ENCODE data around the gene HRAS. TPM values are rescaled to one million over a fixed set of nuclear protein-coding genes. Genes with fewer than 3 reads are reported as not detected.

Gene HRAS
- total RNA-seq, 4 donors from 2014 or later, result 17.1 to 50.0 (median 37.6) TPM

DNA sequence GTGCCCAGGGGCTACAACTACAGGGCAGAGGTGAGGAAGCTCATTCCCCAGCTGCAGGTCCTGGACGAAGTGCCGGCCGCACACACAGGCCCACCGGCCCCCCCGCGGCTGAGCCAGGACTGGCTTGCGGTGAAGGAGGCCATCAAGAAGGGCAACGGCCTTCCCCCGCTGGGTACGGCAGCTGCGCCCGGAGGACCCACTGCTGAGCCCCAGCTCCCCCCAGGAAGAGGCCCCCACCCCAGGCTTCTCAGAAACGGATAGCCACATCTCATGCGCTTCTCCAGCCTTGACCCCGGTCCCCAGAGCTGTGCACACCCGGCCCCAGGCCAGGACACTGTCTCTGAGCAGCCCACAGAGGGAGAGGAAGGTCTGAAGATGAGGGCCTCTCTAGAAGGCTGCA lies 15.8 kb upstream of the HRAS start:
- Histone ChIP-seq H3K4me1 (peaks cover 8 to 9% of the 10 kb centered on the region in 2 donors), H3K9me3 (no peaks in the 10 kb centered on the region), H3K27me3 (peaks cover 31 to 34% (median 31%) of the 10 kb centered on the region in 3 donors), H3K36me3 (no peaks in the 10 kb centered on the region), H3K27ac (no peak overlapping the region), H3K4me3 (no peak overlapping the region)
- TF ChIP-seq, protein P1, sequence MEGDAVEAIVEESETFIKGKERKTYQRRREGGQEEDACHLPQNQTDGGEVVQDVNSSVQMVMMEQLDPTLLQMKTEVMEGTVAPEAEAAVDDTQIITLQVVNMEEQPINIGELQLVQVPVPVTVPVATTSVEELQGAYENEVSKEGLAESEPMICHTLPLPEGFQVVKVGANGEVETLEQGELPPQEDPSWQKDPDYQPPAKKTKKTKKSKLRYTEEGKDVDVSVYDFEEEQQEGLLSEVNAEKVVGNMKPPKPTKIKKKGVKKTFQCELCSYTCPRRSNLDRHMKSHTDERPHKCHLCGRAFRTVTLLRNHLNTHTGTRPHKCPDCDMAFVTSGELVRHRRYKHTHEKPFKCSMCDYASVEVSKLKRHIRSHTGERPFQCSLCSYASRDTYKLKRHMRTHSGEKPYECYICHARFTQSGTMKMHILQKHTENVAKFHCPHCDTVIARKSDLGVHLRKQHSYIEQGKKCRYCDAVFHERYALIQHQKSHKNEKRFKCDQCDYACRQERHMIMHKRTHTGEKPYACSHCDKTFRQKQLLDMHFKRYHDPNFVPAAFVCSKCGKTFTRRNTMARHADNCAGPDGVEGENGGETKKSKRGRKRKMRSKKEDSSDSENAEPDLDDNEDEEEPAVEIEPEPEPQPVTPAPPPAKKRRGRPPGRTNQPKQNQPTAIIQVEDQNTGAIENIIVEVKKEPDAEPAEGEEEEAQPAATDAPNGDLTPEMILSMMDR (IDR thresholded peaks at IDR 0.05 in 4 of 5, conservative IDR thresholded peaks at IDR 0.05 in 1 of 5), result no peak
- no peak for TF ChIP-seq POLR2A (IDR thresholded peaks at IDR 0.05)
- intact Hi-C loops (cut with DNase I; ENCODE audit: low total_unique reads) (no loop called here), in situ Hi-C loops (cut with MboI; ENCODE audit: low sequenced_read_pairs in 4 of 4) (loop anchor here (25.0 kb wide), 2 partner anchors 161 to 186 kb away; partner anchors contain the start of genes EPS8L2 (in 3 of the 4) and TALDO1 (in 1 of the 4))
- DNase-seq, result no peak
- ATAC-seq, result no peak

DNA sequence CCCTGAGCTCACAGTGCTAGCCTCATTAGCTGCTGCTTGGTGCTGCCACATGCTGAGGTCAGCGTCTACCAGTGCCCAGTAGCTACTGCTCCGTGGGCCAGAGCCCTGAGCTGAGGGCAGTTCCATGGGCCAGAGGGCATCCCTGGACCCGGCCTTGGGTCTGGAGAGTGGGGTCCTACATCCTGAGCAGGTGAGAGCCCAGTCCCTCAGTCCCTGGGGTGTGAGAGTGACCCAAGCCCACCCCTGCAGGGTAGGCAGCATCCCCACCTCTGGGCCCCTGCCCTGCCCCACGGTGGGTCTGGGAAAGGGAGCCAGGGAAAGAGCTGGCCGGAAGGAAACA lies 15.3 kb upstream of the HRAS start:
- Histone ChIP-seq H3K36me3 (no peaks in the 10 kb centered on the region), H3K4me3 (no peak overlapping the region), H3K4me1 (peaks cover 8 to 9% of the 10 kb centered on the region in 2 donors), H3K27me3 (peaks cover 27 to 32% (median 29%) of the 10 kb centered on the region in 3 donors), H3K27ac (no peak overlapping the region), H3K9me3 (no peaks in the 10 kb centered on the region)
- DNase-seq (no peak), ATAC-seq (no peak)
- intact Hi-C loops (cut with DNase I; ENCODE audit: low total_unique reads), result no loop called here
- in situ Hi-C loops (cut with MboI; ENCODE audit: low sequenced_read_pairs in 4 of 4), result loop anchor here (25.0 kb wide), 2 partner anchors 162 to 187 kb away; partner anchors contain the start of genes EPS8L2 (in 3 of the 4) and TALDO1 (in 1 of the 4)
- TF ChIP-seq, protein P1 (IDR thresholded peaks at IDR 0.05 in 4 of 5, conservative IDR thresholded peaks at IDR 0.05 in 1 of 5), result no peak
- TF ChIP-seq POLR2A (IDR thresholded peaks at IDR 0.05), result no peak

DNA sequence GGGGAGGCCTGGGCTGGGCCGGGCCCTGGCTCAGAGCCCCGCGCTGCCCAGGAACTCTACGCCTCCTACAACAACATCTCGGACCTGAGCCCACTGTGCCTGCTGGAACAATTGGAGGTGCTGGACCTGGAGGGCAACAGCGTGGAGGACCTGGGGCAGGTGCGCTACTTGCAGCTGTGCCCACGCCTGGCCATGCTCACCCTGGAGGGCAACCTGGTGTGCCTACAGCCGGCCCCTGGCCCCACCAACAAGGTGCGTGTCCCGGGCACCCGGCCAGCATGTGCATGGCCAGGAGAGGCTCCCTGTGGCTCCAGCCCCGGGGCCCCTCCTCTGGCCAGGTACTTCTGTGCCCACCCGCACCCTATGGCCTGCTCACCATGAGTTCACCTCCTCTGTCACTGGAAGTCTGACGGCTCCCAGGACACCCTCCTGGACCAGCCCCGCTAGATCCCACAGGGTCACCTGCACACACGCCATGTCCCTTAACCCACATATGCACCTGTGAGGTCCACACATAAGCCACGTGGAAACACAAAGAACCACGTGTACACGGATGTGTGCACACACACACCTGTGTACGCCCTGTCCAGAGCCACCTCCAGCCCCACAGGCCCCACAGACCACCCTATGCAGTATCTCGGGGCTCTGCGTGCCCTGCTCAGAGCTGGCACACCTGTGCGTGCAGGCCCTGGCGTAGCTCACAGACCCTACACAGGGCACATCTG lies 14.8 kb upstream of the HRAS start:
- Histone ChIP-seq H3K9me3 (no peaks in the 10 kb centered on the region), H3K4me1 (peaks cover 6% of the 10 kb centered on the region in 2 donors), H3K27me3 (peaks cover 21 to 26% (median 24%) of the 10 kb centered on the region in 3 donors), H3K4me3 (no peak overlapping the region), H3K27ac (no peak overlapping the region), H3K36me3 (no peaks in the 10 kb centered on the region)
- intact Hi-C loops (cut with DNase I; ENCODE audit: low total_unique reads), result no loop called here
- ATAC-seq, result no peak
- no peak for DNase-seq
- TF ChIP-seq, protein P1 (IDR thresholded peaks at IDR 0.05 in 4 of 5, conservative IDR thresholded peaks at IDR 0.05 in 1 of 5), result no peak
- TF ChIP-seq POLR2A (IDR thresholded peaks at IDR 0.05), result no peak
- in situ Hi-C loops (cut with MboI; ENCODE audit: low sequenced_read_pairs in 4 of 4), result loop anchor here (25.0 kb wide), 2 partner anchors 162 to 187 kb away; partner anchors contain the start of genes EPS8L2 (in 3 of the 4) and TALDO1 (in 1 of the 4)

DNA sequence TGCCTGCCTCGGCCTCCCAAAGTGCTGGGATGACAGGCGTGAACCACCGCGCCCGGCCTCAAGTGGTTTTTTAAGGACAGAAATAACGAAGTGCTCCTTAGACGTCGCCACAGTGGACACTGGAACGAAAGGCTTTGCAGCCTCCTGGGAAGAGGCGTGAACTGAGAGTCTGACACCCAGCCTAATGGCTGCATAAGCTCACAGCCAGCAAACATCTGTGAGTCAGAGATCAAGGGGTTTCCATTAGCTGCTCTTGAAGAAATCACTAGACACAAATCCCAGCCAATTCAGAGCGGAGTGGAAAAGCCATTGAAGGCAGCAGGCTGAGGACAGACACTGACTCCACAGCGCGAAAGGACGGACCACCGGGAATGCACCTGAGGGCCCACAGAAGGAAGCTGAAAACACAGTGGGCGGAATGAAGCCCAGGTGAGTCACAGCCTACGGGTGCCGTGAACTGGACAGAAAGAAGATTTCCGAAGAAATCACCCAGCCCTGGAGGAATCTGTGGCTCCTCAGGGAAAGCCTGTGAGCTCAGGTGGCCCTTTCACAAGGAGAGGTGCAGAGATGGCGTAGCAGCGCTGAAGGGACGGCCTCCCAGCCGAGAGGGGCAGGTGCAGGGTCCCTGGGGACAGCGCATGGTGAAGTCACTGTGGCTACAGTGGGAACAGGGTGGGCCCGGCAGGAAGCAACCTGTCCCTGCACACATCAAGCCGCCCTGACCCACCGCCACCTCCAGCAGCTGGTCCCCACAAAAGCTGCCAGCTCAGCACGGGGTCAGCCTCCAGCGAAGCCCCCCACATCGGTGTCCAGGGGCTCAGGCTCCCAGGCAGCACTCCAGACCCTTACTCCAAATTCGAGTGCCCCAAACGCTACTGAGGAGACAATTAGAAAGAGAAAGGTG lies 13.6 kb upstream of the HRAS start:
- no peak for DNase-seq
- Histone ChIP-seq H3K9me3 (no peaks in the 10 kb centered on the region), H3K4me3 (no peak overlapping the region), H3K36me3 (no peaks in the 10 kb centered on the region), H3K4me1 (no peaks in the 10 kb centered on the region), H3K27me3 (peaks cover 13 to 17% (median 16%) of the 10 kb centered on the region in 3 donors), H3K27ac (no peak overlapping the region)
- intact Hi-C loops (cut with DNase I; ENCODE audit: low total_unique reads), result no loop called here
- no peak for TF ChIP-seq POLR2A (IDR thresholded peaks at IDR 0.05)
- TF ChIP-seq, protein P1 (IDR thresholded peaks at IDR 0.05 in 4 of 5, conservative IDR thresholded peaks at IDR 0.05 in 1 of 5), result no peak
- no peak for ATAC-seq
- in situ Hi-C loops (cut with MboI; ENCODE audit: low sequenced_read_pairs in 4 of 4), result no loop called here
